ENCODE data around the gene CROCC2. TPM values are rescaled to one million over a fixed set of nuclear protein-coding genes. Genes with fewer than 3 reads are reported as not detected.

CROCC2 gene
- polyA plus RNA-seq, 1 donor: 0.20 TPM

DNA sequence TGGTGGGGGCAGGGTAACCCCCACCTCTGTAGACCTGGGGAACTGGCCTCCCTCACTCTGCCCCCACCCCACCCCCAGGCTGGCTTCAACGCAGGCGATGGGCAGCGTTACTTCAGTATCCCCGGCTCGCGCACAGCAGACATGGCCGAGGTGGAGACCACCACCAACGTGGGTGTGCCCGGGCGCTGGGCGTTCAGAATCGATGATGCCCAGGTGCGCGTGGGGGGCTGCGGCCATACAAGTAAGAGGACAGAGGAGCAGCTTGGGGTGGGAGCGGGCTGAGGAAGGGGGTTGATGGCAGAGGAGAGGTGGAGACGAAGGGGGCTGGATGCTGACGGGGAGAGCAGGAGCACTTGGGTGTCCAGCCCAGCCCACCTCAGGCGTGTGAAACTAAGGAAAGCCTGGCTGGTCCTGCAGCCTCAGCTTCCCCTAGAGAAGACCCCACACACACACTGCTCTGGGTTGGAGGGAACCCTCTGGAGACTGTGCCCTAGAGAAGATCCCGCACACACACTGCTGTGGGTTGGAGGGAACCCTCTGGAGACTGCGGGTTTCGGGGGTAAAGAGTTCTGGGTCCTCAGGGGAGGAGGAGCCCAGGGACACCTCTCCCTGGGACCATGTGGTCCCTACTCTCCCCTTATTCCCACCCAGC, 128.5 kb downstream of the CROCC2 start:
- no peak for DNase-seq (ENCODE audit: low read depth)

DNA sequence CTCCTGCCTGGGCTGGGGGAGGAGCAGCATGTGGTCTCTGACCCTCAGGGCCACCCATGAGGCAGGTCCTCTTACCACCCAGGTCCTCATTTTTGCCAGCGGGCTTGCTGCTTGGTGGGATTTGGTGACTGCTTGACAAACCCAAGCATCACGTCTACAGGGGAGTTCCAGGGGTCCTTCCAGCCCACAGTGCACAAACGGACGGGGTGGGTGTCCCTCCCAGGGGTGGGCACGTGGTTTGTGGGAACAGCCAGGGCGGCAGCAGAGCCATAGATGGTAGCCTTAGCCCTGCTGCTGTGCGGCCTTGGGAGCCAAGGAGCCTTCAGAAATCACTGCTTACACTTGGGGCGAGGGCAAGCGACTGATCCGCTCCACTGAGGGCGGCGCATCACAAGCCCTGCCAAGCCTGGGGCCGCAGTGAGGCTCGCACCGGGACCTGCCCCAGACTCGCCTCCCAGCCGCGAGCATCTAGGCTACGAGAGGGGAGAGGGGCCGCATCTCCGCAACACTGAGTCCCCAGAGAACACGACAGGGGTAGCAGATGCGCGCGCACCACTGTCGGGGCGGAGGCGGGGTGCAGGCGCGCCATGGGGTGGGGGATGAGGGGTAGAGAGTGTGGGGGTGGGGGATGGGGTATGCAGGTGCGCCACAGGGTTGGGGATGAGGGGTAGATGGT, 129.1 kb downstream of the CROCC2 start:
- no peak for DNase-seq (ENCODE audit: low read depth)

DNA sequence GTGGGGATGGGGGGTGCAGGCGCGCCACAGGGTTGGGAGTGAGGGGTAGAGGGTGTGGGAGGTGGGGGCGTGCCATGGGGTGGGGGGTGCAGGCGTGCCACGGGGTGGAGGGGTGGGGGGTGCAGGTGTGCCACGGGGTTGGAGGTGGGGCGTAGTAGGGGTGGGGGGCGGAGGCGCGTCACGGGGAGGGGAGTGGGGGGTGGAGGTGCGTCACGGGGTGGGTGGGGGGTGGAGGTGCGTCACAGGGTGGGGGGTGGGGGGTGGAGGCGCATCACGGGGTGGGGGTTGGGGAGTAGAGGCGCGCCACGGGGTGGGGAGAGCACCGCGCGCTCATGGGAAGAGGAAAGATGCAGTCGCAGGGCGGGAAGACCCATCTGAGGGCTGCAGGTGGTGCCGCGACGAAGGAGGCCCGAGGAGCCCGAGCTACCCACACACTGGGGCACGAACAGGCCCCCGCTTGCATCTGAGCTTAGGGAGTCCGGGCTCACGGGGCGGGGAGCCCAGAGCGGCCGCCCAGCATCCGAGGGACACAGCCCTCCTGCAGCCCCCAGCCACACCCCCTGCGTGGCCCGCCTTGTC, 129.8 kb downstream of the CROCC2 start:
- no peak for DNase-seq (ENCODE audit: low read depth)

DNA sequence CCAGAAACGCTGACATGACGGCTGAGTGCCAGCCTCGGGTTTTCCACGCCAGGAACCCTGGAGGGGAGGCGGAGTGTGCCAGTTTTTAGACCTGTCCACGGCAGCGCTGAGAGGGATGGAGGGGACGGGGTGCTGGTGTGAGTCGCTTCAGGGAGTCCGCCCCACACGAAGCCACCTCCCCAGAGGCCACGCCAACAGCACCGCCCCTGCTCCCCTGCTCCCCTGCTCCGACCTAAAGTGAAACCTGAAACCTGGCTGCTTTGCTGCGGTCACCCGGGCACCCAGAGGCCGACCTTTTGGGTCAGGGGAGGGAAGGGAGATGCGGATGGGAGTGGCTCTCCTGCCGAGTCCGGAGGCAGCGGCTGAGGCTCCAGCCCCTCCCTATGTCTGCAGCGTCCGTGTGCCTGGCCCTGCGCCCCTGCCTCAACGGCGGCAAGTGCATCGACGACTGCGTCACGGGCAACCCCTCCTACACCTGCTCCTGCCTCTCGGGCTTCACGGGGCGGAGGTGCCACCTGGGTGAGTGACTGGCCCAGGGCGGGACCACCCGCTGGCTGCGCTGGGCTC, 130.3 kb downstream of the CROCC2 start:
- DNase-seq (ENCODE audit: low read depth): no peak

DNA sequence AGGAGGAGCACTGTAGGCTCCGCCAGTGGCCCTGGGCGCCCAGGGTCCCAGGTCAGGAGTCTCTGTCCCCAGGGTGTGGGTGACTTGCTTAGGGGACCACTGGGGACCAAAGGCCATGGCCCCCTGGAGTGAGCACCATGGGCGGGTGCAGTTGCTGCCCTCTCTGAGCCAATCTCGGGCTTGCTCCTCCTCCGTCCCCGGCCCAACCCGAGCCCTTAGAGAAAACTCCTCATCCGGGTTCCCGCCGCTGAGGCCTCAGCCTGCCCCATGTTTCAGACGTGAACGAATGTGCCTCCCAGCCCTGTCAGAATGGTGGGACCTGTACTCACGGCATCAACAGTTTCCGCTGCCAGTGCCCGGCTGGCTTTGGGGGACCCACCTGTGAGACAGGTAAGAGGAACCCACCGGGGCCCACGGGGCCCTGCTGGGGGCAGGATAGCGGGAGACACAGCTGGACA, 130.9 kb downstream of the CROCC2 start:
- DNase-seq (ENCODE audit: low read depth): no peak

DNA sequence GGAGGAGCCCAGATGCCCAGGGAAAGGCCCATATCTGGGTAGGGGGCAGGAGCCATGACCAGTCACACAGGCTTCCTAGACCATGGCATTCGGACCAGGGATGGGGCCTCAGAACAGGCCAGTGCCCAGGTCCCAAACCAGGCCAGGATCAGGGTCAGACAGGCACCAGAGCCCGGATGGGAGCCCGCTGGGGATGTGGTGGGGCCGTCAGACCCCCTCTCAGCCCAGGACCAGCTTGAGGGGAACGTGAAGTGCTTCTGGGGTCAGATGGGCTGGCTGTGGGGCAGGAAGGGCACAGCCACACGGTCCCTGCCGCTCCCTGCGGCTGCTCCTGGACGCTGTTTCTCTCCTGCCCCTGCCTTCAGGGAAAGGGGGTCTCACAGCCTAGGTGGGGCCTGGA, 131.4 kb downstream of the CROCC2 start:
- no peak for DNase-seq (ENCODE audit: low read depth)

DNA sequence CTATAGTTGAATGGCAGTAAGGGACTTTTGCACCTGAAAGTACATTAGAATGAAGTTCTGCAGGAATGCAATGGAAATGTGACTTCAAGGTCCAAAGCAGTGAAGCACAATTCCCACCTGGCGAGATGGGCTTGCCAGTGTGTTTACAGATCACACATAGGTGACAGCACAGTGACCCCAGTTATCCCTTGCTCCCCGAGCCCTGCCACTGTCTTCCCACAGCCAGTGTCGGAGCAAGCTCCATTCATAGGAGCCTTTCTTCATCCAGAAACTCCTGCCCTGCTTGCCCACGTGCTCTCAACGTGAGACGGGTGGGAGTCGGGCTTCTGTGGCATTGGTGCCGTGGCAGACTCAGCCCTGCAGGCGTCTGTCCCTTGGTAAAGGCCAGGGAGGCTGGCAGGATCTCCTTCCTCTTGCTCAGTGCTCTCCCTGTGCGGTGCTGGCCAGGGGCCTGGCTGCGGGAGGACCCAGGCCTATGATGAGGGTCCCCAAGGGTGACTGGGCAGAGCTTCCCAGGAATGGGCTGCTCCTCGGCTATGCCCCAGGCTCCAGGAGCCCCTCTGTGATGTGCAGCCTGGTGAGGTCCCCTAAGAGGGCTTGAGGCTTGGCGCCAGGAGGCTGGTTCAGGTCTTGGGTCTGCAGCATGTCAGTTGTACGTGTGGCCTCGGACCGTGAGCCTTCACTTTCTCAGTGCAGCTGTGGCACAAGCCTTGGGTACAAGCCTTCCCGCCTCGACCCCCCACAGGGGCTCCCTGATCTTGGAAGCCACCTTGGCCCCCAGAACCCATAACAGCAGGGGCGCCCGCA, 132.4 kb downstream of the CROCC2 start:
- DNase-seq (ENCODE audit: low read depth): no peak

DNA sequence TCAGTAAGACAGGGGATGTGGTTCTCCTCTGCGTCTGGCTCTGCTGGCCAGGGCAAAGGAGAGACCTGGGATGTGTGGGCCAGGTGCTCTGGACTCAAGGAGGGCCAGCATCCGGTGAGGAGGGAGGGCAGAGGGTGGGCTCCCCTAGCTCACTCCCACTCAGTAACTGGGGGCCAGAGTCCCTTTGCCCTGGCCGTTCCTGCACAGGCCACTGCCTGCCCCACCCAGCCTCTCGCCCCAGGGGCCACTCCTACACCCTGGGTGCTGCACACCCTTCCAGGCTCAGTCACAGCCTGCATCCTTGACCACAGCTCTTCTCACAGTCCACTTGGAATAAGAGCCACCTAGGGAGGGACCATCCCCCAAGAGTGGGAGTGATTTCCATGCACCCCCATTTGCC, 133.3 kb downstream of the CROCC2 start:
- DNase-seq (ENCODE audit: low read depth): no peak

DNA sequence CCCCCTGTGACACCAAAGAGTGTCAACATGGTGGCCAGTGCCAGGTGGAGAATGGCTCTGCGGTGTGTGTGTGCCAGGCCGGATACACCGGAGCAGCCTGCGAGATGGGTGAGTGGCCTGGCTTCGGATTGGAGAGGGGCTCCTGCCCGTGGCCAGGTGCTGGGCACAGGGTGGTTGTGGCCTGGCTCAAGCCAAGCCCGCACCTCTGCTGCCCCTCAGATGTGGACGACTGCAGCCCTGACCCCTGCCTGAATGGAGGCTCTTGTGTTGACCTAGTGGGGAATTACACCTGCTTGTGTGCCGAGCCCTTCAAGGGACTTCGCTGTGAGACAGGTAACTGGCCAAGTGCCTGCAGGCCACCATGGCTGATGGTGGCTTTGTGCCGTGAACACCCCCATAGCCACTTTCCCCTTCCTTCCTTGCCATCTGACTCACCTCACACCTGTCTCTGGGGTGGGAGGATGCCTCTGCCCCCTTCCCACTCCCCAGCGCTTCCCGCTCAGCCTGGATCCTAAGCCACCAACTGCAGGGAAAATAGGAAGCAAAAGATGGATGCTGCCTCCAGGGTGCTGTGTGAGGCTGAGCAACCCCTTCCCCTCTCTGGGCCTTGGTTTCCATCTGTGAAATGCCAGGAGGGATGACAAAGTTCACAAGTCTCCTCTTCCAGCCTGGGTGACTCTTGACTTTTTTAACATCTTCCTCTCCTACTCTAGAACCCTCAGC, 134.1 kb downstream of the CROCC2 start:
- DNase-seq (ENCODE audit: low read depth): no peak

DNA sequence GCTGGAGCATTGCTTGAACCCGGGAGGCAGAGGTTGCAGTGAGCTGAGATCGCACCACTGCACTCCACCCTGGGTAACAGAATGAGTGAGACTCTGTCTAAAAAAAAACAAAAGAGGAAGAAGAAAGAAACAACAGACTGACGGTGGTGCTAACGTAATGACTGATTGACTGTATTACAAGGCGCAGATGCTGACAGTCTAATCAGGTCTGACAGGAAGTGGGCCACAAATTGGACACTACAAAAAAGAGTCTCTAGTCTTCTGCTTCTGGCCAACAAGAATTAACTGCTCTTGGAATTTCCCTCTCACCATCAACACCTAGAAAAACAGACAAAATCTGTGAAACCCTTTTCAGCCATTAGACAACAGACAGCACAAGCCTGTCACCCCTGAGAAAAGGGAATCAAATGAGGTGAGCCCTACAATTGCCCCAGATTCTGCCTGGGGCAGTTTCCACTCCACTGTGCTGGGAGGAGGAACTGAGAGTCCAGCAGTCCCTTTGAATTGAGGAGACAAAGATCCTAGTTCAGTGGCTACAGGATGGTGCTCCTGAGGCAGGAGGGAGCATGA, 135.5 kb downstream of the CROCC2 start:
- DNase-seq (ENCODE audit: low read depth): no peak

Other genes starting within 250 kb of the CROCC2 start
- 1.1 TPM for gene AQP12B, start 223.5 kb upstream of the CROCC2 start, polyA plus RNA-seq (ENCODE audit: insufficient read length)
- 0.76 TPM for gene AQP12A, start 214.5 kb upstream of the CROCC2 start, polyA plus RNA-seq (ENCODE audit: insufficient read length)
- gene KIF1A, start 86.1 kb upstream of the CROCC2 start, polyA plus RNA-seq (ENCODE audit: insufficient read length): 3.6 TPM
- not detected for gene AGXT, start 37.5 kb upstream of the CROCC2 start, polyA plus RNA-seq (ENCODE audit: insufficient read length)
- gene MAB21L4, start 10.2 kb upstream of the CROCC2 start, polyA plus RNA-seq (ENCODE audit: insufficient read length): not detected
- gene SNED1, start 92.3 kb downstream of the CROCC2 start, polyA plus RNA-seq (ENCODE audit: insufficient read length): 3.6 TPM
- 38.3 TPM for gene MTERF4, start 196.0 kb downstream of the CROCC2 start, polyA plus RNA-seq (ENCODE audit: insufficient read length)
- gene PASK, start 243.1 kb downstream of the CROCC2 start, polyA plus RNA-seq (ENCODE audit: insufficient read length): 5.0 TPM
- gene PPP1R7, start 244.1 kb downstream of the CROCC2 start, polyA plus RNA-seq (ENCODE audit: insufficient read length): 71.0 TPM

Data from forelimb muscle (tissue), 1 donor.